Mesenteric fat pad (tissue), 1 donor: ENCODE data around the gene MIA2. TPM values are rescaled to one million over a fixed set of nuclear protein-coding genes. Genes with fewer than 3 reads are reported as not detected.
"Not testable (repeated sequence)": the region's sequence is repeated elsewhere in the genome, so short reads cannot be mapped to it uniquely, and the experiment has no call there.

Experiments
- DNase-seq: peaks from one replicate; pipeline ENCODE4 v3.0.0-alpha.2; 2020; ENCODE audit warnings: low spot score
- total RNA-seq: library from RNA; stranded (reverse); fragmentation: NEBNext Ultra II Directional; extraction: Animal tissue kit (Norgen Biotek cat#: 25700); gene quantifications from one replicate; pipeline ENCODE4 v1.2.1, GENCODE V29; 2021
- donor health status: DM: yes; HTN: yes; CAD: no.

The MIA2 gene
- total RNA-seq, 1 donor from 2014 or later = 16.8 TPM

DNA sequence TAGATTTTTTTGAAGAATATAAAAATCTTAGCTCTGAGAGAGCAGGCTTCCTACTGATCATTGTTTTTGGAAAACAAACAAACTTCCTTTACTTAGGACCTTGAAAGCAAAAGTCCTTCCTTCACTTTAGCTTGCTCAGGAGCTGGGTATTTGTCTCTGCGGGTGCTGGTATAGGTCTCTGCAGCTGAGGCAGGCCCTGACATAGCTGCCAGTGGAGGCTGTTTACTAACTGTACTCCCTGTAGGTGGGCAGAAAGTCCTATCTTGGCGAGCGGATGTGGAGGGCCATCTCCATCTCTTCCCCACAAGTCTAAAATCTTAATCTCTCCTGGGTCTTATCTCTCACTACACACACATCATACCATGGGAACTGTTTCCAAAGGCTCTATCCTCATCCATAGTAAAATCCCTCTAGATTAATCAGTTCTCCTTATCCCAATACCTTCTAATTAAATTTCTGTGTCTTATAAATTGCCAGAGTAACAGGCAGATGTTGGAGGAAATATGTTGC, 4.1 kb upstream of the MIA2 start:
- DNase-seq = no peak

DNA sequence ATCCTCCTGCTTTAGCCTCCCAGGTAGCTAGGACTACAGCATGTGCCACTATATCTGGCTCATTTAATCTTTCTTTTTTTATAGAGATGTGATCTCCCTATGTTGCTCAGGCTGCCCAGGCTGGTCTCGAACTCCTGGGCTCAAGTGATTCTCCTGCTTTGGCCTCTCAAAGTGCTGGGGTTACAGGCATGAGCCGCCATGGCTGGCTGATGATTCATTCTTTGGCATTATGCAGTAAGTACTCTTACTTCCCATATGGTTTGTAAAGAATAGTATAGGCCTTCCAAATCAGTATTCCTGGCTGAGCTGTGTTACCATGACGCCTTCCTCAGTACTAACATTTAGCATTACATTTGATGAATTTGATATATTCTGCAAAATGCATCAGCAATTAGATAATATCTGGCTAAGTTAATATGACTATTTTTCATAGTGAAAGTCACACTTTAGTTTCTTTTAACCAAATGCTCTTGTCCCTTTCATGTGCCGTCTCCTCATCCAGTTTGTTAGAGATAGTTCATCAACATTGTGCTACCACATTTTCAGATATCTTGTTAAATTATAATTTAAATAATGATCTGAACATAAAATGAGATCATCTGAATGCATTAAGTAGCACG, 3.2 kb upstream of the MIA2 start:
- no peak for DNase-seq

DNA sequence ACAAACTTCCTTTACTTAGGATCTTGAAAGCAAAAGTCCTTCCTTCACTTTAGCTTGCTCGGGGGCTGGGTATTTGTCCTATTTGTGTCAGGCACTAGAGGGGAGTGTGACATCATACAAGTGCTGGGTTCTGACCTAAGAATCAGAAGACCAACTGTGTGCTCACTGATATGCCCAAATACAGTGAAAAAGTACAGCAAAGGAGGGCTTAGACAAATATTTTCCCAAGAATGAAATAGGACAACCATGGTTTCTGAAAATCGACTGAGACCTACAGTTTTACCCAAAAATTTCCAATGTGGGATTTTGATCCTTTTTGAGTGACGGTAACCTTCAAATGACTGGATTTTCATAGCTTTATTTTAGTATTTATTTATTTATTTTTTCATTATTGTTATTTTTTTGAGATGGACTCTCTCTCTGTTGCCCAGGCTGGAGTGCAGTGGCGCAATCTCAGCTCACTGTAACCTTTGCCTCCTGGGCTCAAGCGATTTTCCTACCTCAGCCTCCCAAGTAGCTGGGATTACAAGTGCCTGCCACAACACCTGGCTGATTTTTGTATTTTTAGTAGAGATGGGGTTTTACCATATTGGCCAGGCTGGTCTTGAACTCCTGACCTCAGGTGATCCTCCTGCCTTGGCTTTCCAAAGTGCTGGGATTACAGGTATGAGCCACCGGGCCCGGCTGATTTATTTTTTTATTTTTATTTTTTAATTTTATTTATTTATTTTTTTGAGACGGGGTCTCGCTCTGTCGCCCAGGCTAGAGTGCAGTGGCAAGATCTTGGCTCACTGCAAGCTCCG, 1.8 kb upstream of the MIA2 start:
- DNase-seq = not testable (repeated sequence)

DNA sequence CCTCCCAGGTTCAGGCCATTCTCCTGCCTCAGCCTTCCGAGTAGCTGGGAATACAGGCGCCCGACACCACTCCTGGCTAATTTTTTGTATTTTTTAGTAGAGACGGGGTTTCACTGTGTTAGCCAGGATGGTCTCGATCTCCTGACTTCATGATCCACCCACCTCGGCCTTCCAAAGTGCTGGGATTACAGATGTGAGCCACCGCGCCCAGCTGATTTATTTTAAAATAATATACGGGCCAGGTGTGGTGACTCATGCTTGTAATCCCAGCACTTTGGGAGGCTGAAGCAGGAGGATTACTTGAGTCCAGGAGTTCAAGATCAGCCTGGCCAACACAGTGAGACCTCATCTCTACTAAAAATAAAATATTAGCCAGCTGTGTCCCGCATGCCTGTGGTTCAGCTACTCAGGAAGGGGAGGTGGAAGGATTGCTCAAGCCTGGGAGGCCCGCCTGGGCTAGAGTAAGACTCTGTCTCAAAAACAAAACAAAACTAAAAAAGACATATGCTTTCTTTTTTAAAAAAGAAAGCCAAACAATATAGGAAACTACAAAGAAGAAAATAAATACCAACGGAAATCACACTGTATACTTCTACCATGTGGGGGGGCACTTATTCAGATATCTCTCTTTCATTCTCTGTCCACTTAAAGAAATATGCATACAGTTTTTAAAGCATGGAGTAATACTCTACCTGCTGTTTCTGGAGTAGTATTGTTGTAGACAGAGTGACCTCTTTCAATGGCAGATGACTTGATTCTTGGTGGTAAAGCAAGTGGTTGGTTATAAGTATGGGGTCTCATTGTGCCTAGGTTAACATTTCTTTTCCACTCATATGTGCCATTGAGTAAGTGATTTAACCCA, 930 bp upstream of the MIA2 start:
- no peak for DNase-seq

DNA sequence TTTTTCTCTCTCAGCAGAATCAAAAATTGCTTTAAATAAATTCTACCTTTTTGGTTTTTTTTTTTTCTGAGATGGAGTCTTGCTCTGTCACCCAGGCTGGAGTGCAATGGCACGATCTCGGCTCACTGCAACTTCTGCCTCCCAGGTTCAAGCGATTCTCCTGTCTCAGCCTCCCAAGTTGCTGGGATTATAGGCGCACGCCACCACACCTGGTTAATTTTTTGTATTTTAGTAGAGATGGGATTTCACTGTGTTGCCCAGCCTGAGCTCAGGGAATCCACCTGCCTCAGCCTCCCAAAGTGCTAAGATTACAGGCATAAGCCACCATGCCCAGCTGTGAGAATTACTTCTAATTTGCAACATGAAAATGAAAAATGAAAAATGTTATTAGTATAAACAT, 1.3 kb downstream of the MIA2 start:
- DNase-seq = not testable (repeated sequence)

DNA sequence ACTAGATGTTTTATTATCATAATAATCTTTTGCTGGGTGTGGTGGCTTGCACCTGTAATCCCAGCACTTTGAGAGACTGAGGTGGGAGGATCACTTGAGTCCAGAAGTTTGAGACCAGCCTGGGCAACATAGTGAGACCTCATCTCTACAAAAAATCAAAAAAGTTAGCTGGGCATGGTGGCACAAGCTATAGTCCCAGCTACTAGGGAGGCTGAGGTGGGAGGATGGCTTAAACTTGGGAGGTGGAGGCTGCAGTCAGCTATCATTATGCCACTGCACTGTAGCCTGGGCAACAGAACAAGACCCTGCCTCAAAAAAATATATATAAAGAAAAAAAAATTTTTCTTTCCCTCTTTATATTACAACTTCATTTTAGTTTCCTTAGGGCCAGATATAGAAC, 1.8 kb downstream of the MIA2 start:
- DNase-seq = not testable (repeated sequence)

DNA sequence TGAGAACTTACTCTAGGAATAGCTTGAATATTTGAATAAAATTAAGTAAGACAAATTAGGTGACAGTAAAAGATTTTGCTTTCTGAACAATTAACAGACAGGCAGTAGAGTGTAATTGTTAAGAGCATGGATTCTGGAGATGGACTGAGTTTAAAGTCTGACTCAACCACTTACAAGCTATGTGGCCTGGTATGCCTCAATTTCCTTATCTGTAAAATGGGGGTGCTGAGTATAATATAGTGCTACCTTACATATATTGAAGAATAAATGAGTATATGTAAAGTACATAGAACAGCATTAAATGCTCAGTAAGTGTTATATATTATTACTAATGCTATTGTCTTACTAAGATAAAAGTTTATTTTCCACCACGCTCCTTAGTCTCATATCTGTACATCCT, 7.1 kb downstream of the MIA2 start:
- DNase-seq = no peak

DNA sequence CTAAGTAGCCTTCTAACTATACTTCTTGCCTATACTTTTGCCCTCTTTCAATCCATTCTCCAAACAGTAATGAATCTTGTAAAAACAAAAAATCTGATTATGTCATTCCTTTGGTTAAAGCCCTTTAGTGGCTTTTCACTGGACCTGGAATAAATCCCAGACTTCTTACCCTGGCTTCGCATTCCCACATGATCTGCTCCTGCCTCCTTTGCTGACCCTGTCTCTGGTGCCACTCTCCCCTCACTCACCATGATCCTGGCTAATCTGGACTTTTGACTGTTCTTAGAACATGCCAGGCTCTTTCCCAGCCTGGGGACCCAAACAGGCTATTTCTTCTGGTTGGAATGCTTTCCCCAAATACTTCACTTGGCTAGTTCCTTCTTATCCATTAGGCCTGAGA, 7.9 kb downstream of the MIA2 start:
- DNase-seq = no peak

DNA sequence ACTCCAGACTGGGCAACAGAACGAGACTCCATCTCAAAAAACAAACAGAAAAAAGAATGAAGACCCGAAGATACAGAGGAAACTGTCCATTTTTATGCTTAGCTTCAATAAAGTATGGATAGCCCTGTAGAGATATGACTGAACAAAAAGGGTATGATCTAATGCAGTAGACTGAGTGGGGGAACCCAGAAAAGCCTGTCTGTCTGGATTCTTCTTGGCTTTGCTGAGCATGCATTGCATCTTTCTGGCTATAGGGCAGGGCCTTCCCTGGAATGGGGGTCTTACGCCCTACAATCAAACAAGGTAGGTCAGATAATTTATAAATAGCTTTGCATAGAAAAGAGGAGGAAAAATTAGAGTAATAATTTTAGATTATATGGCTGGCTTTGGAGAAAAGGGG, 10.1 kb downstream of the MIA2 start:
- no peak for DNase-seq

DNA sequence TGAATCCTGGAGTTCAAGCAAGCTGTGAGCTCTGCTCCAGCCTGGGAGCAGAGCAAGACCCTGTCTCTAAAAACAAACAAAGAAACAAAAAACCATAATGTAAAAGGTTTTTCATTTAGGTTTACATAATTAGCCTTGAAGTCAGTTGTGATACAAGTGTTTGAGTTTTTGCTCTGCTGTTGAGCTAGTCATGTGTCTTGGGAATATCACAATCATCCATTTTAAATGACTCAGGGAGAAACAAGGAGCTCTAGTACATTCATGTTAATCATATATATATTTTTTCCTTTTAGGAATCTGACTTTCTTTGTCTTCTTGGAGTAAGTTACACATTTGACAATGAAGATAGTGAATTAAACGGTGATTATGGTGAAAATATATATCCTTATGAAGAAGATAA, 12.9 kb downstream of the MIA2 start:
- DNase-seq = no peak

DNA sequence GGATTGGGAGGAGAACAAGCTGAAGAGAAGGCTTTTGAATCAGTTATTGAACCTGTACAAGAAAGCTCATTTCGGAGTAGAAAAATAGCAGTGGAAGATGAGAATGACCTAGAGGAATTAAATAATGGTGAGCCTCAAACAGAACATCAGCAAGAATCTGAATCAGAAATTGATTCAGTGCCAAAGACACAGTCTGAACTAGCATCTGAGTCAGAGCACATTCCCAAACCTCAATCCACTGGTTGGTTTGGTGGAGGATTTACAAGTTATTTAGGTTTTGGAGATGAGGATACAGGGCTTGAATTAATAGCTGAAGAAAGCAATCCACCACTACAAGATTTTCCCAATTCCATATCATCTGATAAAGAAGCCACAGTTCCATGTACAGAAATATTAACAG, 13.5 kb downstream of the MIA2 start:
- no peak for DNase-seq

DNA sequence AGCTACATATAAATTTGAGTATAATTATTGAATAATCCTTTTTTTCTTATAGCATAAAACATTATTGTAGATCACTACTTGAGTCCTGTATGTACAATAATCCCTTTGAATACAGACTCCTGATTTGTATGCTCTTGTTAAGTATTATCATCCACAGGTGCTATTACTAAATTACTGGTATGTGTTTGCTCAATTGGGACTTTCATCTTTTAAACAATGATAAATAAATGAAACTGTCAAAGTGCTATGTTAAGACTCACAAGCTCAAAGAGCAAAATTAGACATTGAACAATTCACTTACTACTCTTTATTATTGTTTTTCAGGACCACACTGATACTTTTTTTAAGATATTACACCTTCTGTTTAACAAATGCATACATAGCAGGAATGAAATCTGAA, 17.8 kb downstream of the MIA2 start:
- no peak for DNase-seq

DNA sequence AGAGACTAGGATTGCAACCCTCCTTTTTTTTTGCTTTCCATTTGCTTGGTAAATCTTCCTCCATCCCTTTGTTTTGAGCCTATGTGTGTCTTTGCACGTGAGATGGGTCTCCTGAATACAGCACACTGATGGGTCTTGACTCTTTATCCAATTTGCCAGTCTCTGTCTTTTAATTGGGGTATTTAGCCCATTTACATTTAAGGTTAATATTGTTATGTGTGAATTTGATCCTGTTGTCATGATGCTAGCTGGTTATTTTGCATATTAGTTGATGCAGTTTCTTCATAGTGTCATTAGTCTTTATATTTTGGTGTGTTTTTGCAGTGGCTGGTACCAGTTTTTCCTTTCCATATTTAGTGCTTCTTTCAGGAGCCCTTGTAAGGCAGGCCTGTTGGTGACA, 23.7 kb downstream of the MIA2 start:
- not testable (repeated sequence) for DNase-seq

DNA sequence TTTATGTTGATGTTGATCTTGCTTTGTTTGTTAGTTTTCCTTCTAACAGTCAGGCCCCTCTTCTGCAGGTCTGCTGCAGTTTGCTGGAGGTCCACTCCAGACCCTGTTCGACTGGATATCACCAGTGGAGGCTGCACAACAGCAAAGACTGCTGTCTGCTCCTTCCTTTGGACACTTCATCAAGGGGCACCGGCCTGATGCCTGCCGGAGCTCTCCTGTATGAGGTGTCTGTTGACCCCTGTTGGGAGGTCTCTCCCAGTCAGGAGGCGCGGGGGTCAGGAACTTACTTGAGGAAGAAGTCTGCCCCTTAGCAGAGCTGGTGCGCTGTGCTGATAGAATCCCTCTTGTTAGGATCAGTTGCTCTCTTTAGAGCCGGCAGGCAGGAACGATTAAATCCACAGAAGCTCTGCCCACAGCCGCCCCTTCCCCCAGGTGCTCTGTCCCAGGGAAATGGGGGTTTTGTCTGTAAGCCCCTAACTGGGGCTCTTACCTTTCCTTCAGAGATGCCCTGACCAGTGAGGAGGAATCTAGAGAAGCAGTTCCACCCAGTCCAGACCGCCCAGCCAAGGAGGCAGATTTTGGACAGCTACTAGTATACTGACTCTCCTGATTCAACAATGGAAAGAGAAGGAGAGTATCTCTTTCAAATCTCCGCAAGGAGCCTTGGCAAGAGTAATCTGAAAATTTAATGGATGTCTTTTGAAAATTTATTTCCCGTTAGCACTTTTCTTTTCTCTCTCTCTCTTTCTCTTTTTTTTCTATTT, 25.2 kb downstream of the MIA2 start:
- DNase-seq = no peak

DNA sequence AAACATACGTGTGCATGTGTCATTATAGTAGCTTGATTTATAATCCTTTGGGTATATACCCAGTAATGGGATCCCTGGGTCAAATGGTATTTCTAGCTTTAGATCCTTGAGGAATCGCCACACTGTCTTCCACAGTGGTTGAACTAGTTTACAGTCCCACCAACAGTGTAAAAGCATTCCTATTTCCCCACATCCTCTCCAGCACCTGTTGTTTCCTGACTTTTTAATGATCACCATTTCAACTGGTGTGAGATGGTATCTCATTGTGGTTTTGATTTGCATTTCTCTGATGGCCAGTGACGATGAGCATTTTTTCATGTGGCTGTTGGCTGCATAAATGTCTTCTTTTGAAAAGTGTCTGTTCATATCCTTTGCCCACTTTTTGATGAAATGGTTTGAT, 26.4 kb downstream of the MIA2 start:
- not testable (repeated sequence) for DNase-seq

DNA sequence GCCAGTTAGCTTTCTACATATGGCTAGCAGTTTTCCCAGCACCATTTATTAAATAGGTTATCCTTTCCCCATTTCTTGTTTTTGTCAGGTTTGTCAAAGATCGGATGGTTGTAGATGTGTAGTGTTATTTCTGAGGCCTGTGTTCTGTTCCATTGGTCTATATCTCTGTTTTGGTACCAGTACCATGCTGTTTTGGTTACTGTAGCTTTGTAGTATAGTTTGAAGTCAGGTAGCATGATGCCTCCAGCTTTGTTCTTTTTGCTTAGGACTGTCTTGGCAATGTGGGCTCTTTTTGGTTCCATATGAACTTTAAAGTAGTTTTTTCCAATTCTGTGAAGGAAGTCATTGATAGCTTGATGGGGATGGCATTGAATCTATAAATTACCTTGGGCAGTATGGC, 28.5 kb downstream of the MIA2 start:
- not testable (repeated sequence) for DNase-seq

DNA sequence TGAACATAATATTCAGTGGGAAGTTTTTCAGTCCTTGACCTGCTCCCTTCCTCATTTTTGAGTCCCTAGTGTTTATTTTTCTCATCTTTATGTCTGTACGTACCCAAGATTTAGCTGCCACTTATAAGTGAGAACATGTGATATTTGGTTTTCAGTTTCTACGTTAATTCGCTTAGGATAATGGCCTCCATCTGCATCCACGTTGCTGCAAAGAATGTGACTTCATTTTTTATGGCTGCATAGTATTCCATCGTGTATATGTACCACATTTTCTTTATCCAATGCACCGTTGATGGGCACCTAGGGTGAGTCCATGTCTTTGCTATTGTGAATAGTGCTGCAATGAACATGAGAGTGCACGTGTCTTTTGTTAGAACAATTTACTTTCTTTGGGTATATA, 30.3 kb downstream of the MIA2 start:
- no peak for DNase-seq

DNA sequence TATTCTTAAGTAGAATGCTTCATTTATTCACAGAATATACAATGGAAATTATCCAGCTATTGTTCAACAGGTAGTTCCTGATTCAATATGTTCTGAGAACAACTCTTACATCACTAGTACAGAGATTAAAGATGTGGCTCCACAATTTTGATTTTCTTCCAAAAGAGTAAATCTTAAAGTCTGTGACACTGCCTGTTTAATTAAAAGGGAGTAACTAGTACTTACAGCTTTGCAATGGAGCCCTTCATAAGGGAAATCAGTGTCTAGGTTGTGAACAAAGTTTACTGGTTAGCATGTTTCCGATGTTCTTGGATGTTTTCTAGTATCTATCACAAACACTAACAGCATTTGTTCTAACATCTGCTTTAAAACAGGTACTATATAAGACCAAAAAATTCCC, 30.8 kb downstream of the MIA2 start:
- DNase-seq = no peak

DNA sequence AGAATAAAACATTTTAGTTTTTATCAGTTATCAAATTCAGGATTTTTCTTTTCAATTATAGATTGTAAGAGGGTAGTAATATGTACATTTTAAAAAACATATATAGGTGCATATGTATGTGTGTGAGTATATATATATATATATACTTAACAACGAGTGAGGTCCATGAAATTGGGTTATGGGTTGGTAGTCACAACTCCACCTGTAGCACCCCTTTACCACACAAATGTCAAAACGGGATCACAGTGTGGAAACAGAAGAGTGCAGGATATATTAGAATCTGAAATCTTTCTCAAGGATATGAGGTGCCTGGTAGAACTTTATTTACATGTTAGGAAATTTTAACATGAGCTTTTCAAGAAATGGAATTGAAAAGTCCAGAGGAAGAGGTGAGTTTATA, 31.3 kb downstream of the MIA2 start:
- DNase-seq = no peak

DNA sequence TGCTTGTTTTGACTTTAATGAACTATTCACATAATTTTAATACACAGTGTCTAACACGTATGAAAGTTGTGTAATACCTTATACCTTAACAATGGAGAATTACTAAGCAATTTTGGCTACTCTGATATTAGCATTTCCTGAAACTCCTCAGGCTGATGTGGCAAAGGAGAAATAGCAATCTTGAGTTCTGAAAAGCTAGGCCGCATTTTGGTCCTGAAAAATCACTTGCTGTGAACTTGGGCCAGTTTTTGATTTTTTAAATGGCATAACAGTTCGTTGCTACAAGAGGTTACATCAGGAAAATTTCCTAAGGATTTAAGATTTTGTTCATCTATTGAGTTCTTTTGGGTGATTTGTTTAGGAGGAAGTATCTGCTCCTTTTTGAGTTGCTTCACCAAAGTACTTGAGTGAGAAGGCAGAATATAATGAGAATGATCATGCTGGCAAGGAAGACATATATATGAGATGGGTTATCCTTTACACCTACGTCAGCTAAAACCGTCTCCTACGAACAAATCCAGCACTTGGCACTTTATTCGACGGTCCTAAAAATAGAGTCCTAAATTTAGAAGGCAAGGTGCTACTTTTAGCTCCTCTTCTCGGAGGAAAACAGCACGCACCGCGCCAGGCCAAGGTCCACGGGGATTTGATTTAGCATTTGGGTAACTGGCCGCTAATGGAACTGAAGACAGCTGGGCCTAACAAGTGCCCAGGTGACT, 32.2 kb downstream of the MIA2 start:
- DNase-seq = no peak

DNA sequence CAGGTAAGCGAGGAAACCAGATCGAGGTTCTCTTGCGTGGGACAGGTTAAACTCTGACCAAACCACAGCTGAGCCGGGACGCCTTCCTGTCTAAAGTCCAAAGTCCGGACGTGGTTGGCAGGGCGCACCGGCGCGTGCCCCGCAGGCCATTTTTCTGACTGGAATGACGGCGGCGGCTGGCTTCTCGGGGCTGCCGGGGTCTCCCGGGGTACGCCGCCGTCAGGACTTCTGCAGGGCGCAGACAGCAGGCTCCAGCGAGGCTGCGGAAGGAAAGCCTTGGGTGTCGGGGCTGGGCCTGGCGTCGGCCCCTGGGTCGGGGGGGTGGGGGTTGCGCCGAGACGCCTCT, 32.8 kb downstream of the MIA2 start:
- DNase-seq = no peak
